Stimulated activated CD4-positive, alpha-beta T cell treated with anti-CD3 and anti-CD28 coated beads, Interleukin-1b, Interleukin-23, amount 100 ng/mL, for 24 hours (primary cell): ENCODE data around the gene HPS4.
"Not testable (repeated sequence)": the region's sequence is repeated elsewhere in the genome, so short reads cannot be mapped to it uniquely, and the experiment has no call there.

Experiments used
- DNase-seq, 4 experiments: peaks; one replicate each; pipeline ENCODE4 v3.0.0-alpha.2; 2020; ENCODE audit warnings: low read depth in 4 of 4, low spot score in 1 of 4

HPS4 gene

DNA sequence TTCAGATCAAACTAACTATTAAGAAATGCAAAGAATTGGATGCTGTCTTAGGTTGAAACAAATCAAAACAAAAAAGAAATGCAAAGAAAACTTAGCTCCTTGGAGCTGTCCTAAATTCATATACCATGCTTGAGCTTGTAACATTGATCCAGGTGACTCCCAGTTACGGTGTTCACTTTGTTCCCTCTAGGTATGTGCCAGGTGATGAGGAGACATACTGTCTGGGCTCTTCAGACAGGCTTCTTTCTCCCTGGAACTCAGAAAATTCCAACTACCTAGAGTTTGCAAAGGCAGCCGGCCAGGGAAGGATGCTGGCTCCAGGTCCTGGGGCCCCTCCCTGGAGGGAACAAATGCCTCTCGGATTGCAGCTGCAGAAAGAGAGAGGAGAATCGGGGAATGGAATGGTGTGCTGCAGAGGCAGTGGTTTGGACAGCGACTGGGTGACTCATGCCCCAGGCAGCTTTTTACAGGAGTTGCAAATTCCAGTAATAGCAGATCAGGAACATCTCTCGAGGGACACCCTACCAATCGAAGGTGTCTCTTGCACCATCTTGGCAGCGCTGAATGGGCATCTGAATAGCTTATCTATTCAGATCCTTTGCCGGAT is 66.8 kb downstream of the HPS4 start:
- no peak for DNase-seq

DNA sequence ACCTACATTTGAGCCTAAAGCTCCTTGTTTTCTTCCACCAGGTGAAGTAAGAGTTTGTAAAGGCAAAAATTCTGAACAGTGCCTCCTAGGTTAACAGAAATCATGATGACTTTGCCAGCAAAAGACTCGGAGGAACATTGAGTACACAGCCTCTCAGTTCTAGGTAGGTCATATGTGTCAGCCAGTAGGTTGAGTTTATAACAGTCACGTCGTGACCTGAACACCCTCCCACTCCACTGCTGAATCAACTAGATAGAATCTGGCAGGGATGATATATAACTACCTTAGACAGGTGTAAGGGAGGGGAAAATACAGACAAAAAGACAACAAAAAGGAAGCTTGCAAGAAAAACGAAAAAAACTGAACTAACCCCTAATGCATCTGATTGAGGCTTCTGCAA is 67.3 kb downstream of the HPS4 start:
- DNase-seq, result no peak

DNA sequence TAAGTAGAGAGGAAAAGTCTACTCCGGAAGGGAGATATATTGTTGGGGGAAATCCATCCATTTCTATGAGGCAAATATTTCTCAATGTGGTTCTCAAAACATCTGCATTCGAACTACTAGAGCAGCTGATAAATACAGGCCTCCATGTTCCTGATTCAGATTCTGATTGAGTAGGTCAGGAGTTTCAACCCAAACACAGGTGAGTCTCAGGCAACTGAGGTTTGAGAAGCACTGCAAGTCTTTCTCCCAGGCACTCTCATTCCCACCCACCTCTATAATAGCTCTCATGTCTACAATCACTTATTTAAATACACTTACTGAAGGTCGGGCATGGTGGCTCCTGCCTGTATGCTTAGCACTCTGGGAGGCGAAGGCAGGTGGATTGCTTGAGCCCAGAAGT is 69.2 kb downstream of the HPS4 start:
- no peak for DNase-seq

DNA sequence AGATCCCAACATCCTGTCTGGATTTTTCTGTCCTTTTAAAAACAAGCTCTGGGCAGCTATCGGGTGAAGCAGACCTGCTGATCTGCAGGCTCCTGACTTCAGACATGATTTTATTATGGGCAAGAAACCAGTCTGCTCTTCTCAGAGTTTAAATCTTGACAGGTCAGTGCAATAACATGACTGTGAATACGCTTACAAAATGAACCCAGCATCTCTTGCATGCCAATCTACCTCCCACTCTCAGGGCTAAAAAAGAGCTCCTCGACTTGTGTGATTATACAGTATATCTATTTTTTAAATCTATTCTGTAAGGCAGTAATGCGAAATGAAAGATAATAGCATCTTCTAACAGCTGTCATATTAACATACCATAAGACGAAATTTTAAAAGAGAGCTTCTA is 73.2 kb downstream of the HPS4 start:
- DNase-seq, result no peak

DNA sequence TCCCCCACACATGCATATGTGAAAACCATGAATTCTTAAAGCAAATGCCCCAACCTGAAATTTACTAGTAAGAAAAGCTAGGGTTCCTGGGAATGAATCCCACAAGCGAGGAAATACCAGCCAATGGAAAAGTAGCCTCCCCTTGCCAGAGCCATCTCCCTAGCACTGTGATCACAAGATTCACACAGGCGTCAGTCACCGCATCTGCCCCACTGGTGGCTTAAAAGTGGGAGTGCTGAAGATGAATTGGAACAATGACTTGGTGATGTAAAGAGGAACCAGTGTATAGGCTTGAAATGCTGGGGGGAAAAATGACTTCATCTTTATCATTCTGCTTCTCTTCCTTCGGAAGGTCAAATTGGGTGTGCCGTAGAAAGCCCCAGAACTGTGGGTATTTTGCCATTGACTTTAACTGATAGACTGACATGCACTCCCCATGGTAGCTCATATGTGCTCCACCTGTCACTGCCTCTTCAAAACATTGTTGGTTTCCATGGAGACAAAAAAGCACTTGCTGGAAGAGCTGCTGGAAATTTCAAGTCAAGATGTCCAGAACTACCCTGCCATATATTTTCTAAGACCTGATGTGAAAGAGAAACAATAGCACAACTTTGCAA is 73.8 kb downstream of the HPS4 start:
- DNase-seq, result no peak

DNA sequence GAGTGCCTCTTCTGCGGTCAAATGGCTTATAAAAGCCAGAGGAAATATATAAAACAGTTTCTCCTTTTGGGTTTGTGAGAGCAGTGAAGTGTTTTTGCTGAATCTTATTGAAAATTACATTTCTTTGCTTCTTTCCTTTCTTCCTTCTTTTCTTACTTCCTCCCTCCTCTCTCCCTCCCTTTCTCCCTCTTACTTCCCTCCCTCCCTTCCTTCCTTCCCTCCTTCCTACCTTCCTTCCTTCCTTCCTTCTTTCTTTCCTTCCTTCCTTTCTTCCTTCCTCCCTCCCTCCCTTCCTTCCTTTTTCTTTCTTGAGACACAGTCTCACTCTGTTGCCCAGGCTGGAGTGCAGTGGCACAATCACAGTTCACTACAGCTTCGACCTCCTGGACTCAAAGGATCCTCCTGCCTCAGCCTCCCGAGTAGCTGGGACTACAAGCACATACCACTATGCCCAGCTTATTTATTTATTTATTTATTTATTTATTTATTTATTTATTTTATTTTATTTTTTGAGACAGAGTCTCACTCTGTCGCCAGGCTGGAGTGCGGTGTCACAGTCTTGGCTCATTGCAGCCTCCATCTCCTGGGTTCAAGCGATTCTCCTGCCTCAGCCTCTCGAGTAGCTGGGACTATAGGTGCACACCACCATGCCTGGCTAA is 74.9 kb downstream of the HPS4 start:
- not testable (repeated sequence) for DNase-seq

DNA sequence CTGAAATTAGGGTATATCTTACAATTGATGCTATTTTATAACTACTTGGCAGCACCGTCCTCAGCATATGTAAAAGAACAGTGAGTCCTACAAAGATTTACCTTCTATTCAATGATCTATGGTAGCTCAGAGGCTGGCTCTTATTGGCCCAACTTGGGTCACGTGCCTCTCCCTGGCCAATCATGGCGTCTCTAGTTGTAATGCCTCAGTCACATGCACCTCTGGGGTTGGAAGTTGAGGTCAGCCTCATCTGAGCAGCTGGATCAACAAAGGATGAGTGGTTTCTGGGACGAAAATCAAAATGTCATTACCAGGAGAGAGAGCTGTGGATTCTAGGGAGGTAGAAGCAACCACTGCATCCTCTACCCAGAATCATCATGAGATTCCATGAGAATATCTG is 77.5 kb downstream of the HPS4 start:
- DNase-seq, result no peak

DNA sequence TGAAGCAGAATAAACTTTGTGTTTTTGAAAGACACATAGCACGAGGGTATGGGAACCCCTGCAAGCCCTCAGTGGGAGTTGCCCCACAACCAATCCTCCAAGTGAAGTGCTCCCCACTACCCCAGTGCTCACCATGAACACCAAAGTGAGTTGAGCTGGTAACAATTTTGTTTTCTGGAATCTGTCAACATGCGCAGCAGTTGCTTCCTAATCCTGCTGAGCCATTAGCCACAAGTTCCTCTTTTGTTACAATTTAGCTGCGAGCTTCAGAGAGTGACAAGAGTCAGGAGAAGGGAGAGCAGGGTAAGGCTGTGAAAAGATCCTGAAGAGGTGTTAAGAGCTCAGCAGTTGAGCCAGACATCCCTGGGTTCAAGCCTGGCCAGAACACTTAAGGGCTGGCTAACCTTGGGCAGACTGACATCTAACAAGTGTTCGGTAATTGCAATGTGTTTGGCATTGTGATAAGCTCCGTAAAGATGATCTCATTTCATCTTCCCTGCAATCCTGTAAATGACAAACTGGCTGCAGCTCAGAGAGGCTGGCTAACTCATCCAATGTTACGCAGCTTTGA is 78.6 kb downstream of the HPS4 start:
- no peak for DNase-seq

DNA sequence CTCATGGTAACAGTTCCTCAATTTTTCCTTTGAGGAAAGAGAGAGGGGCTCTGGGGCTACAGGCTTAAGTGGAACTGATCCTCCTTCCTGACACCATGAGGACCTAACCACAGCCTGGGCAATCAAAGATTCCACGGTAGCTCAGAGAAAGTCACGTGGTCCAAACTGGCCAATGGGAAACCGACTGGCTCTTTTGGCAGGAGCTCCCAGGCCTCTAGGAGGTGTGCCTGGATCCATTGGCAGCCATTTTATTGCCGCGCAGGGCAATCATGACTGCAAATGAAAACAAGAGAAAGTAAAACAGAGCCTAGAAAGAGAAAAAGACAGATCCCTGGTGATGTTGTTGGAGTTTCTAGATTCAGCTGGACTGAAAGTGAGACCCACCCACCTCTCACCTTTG is 81.9 kb downstream of the HPS4 start:
- DNase-seq, result no peak
